ENCODE data around the gene CRYBG3.
"Not testable (repeated sequence)": the region's sequence is repeated elsewhere in the genome, so short reads cannot be mapped to it uniquely, and the experiment has no call there.

CRYBG3 gene

GRCh38 chr3:97896129-97896528 lies 74.3 kb downstream of the CRYBG3 start:
- no peak for DNase-seq (ENCODE audit: low read depth, low spot score)

- DNase-seq (ENCODE audit: low read depth, low spot score) = no peak
Measured at GRCh38 chr3:97896547-97896946, 74.7 kb downstream of the CRYBG3 start.

GRCh38 chr3:97899331-97899730 lies 77.5 kb downstream of the CRYBG3 start:
- no peak for DNase-seq (ENCODE audit: low read depth, low spot score)

GRCh38 chr3:97901313-97902248 lies 79.8 kb downstream of the CRYBG3 start:
- no peak for DNase-seq (ENCODE audit: low read depth, low spot score)

- not testable (repeated sequence) for DNase-seq (ENCODE audit: low read depth, low spot score)
Measured at GRCh38 chr3:97909830-97910229, 88.0 kb downstream of the CRYBG3 start.

- DNase-seq (ENCODE audit: low read depth, low spot score) = not testable (repeated sequence)
Measured at GRCh38 chr3:97910236-97910831, 88.5 kb downstream of the CRYBG3 start.

- no peak for DNase-seq (ENCODE audit: low read depth, low spot score)
Measured at GRCh38 chr3:97910931-97911351, 89.1 kb downstream of the CRYBG3 start.

- DNase-seq (ENCODE audit: low read depth, low spot score) = no peak
Measured at GRCh38 chr3:97911459-97911858, 89.6 kb downstream of the CRYBG3 start.

GRCh38 chr3:97914388-97914787 lies 92.6 kb downstream of the CRYBG3 start:
- peak; percentile 4 for DNase-seq (ENCODE audit: low read depth, low spot score)

GRCh38 chr3:97916576-97916975 lies 94.8 kb downstream of the CRYBG3 start:
- DNase-seq (ENCODE audit: low read depth, low spot score) = no peak

GRCh38 chr3:97917813-97918536 lies 96.2 kb downstream of the CRYBG3 start:
- peak; percentile 31 for DNase-seq (ENCODE audit: low read depth, low spot score)

GRCh38 chr3:97927704-97928103 lies 105.9 kb downstream of the CRYBG3 start:
- DNase-seq (ENCODE audit: low read depth, low spot score) = peak; percentile 41

GRCh38 chr3:97928986-97929385 lies 107.2 kb downstream of the CRYBG3 start:
- no peak for DNase-seq (ENCODE audit: low read depth, low spot score)

GRCh38 chr3:97930018-97930417 lies 108.2 kb downstream of the CRYBG3 start:
- no peak for DNase-seq (ENCODE audit: low read depth, low spot score)

- no peak for DNase-seq (ENCODE audit: low read depth, low spot score)
Measured at GRCh38 chr3:97931218-97931617, 109.4 kb downstream of the CRYBG3 start.

GRCh38 chr3:97932387-97932801 lies 110.6 kb downstream of the CRYBG3 start:
- no peak for DNase-seq (ENCODE audit: low read depth, low spot score)

- no peak for DNase-seq (ENCODE audit: low read depth, low spot score)
Measured at GRCh38 chr3:97934980-97935695, 113.3 kb downstream of the CRYBG3 start.

- DNase-seq (ENCODE audit: low read depth, low spot score) = no peak
Measured at GRCh38 chr3:97935842-97936241, 114.0 kb downstream of the CRYBG3 start.

GRCh38 chr3:97937205-97937604 lies 115.4 kb downstream of the CRYBG3 start:
- DNase-seq (ENCODE audit: low read depth, low spot score) = no peak

- no peak for DNase-seq (ENCODE audit: low read depth, low spot score)
Measured at GRCh38 chr3:97938444-97938843, 116.6 kb downstream of the CRYBG3 start.

- DNase-seq (ENCODE audit: low read depth, low spot score) = no peak
Measured at GRCh38 chr3:97939401-97939800, 117.6 kb downstream of the CRYBG3 start.

- no peak for DNase-seq (ENCODE audit: low read depth, low spot score)
Measured at GRCh38 chr3:97940034-97940433, 118.2 kb downstream of the CRYBG3 start.
